Prostate gland (tissue), 2 donors: Measurements from ENCODE around the gene MAPK1.

ENCODE experiments used
- CTCF ChIP-seq, 4 experiments: fragments of 200-600 bp in 2 of 4; fragments of 450-650 bp in 2 of 4; sonication (generic) in 2 of 4; IDR thresholded peaks; 1 replicate in 3 of 4; 2 replicates in 1 of 4; pipeline ENCODE4 v1.5.1; 2016 to 2019; ENCODE audit warnings: antibody characterized with exemption in 4 of 4, mild to moderate bottlenecking in 2 of 4, moderate library complexity in 2 of 4
- POLR2A ChIP-seq: fragments of 450-650 bp; IDR thresholded peaks from one replicate; pipeline ENCODE4 v1.6.1; 2016; ENCODE audit warnings: antibody characterized with exemption, mild to moderate bottlenecking
- POLR2AphosphoS5 ChIP-seq: sonication (generic); formaldehyde crosslinking; IDR thresholded peaks from one replicate; pipeline ENCODE4 v1.6.1; 2017; ENCODE audit warnings: antibody characterized with exemption

DNA sequence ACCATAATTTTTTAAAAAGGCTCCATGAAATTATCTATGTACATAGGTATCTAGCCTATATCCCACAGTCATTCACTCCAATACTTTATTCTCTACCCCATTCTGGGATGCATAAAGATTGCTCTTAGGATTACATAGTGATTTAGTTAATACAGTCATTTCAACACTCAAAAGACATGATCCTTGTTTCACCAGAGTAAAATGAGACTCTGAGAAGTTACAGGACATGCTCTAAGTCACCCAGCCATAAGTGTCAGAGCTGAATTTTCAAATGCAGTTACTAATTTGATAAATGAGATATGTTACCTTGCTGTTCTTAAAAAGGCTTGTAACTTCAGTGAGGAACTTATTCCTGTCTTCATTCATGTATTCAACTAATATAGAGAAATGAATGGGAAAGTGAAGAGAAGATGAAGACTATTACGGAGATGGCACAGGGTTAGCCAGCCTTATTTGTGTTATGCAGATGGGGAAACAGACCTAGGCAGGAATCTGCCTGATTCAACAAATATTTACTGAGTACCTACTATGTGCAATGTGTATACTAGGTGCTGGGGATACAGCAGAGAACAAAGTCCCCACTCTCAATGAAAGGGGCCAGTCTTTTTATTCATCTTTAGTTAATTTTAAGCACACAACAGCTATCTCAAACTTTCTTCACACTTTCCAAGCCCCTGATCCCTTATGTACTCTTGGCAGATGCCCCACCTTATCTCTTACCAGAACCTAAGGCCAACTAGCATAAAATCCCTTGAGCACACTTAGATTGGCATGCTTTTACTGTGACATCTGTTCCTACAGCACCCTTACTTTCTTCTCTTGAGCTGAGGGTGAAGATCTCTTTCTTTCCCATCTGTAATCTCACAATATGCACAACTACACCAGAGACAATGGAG lies 21.6 kb downstream of the MAPK1 start:
- TF ChIP-seq CTCF (IDR thresholded peaks at IDR 0.05) (no peak), POLR2A (no peak), POLR2AphosphoS5 (no peak)
